GM21367 (cell line): ENCODE results near the gene MS4A6A.
"Not testable (repeated sequence)": the region's sequence is repeated elsewhere in the genome, so short reads cannot be mapped to it uniquely, and the experiment has no call there.

Experiments used
- ATAC-seq: cut with Tn5 transposase; IDR thresholded peaks from one replicate; pipeline ENCODE4 v1.9.1; 2021; ENCODE audit not compliant: unreplicated experiment

Gene MS4A6A

GRCh38 chr11:60184824-60185511 is 2.1 kb upstream of the MS4A6A start:
- no peak for ATAC-seq

DNA sequence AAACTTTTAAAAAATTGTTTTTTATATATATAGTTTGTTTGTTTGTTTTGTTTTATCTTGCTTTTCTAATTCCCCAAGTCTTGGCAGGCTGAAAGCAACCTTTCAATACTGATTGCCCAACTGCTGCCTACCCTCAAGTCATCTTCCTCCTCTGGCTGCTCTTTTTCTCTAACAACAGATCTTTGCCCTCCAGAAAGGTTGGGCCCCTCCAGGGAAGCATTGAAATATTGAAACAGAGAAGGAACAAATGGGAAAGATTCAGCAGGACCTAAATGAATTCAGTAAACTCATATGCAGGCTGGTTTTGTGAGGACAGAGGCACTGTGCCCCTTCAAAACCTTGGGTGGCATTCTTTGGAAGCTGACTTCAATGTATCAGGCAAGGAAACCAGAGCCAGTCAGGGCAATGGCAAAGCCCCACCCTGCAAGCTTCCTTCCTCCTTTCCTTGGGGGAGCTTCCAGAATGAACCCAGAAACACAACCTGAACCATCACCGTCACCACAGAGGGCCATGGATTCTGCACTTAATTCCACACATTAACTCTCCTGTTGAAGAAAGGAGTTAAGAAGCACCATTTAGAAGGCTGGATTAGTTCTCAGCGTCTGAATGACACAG is 815 bp upstream of the MS4A6A start:
- ATAC-seq, result no peak

- ATAC-seq, result peak; percentile 50
Observed at GRCh38 chr11:60175860-60176275, 7.0 kb downstream of the MS4A6A start.

DNA sequence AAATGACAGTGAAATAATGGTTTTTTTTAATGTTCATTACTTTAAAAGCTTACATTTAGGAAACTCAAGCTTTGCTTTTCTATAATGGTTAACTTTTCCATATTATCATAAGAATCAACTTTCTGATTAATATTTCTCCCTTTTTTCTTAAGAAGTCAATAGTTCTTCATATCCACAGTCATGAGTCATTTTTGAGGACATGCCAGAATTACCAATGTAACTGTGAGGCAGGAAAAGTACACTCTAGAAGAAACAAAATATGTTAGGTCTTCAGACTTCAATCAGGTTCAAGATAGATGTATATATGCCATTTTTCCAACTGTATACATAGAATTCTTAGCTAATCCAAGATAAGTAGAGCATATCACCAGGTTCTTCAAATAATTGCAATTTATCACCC is 10.9 kb downstream of the MS4A6A start:
- no peak for ATAC-seq

- no peak for ATAC-seq
Observed at GRCh38 chr11:60170566-60170965, 12.3 kb downstream of the MS4A6A start.

- no peak for ATAC-seq
Observed at GRCh38 chr11:60169264-60169915, 13.5 kb downstream of the MS4A6A start.

DNA sequence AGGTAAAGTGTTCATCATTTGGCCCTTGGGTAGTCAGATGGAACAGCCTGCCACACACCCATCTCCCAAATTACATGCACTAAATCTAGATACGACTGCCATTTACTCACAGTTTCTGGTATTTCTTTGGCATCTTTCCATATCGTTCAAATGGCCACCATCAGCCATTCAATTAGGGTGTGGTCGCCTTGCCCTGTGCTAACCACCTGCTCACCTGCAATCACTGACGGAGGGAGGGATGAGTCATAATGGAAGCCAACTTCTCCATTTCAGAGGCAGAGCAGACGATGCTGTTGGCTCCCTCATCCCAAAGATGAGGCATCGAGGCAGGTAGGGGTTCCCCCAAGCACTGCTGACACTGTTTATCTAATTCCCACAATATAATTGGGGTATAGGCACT is 14.6 kb downstream of the MS4A6A start:
- no peak for ATAC-seq

DNA sequence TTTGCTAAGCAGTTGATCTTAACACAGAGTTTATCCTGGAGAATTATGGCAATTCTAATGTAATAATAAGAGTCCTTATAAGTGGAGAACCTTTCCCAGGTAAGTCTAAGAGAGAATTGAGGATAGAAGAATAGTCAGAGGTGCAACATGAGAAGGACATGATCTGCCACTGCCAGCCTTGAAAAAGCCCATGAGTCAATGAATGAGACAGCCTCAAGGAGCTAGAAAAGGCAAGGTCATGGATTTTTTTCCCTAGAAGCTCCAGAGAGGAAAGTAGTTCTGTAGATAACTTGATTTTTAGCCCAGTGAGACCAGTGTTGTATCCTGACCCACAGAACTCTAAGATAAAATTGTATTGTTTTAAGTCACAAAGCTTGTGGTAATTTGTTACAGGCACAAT is 16.9 kb downstream of the MS4A6A start:
- ATAC-seq, result no peak

DNA sequence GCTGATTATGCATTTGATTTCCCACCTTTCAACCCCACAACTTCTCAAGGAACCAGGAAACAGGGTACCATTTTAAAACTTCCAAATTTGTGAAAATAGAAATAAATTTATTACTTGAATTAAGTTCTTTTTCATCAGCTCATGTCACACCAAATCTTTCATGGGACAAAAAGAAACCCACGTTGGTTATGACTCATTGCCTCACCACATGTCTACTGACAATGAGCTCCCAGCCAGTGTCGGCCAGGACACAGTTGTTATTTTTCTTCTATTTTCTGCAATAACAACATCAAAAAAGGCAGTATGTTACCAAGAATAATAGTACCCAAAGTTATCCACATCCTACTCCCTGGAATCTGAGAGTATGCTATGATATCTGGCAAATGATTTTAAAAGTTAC is 17.3 kb downstream of the MS4A6A start:
- ATAC-seq, result no peak

DNA sequence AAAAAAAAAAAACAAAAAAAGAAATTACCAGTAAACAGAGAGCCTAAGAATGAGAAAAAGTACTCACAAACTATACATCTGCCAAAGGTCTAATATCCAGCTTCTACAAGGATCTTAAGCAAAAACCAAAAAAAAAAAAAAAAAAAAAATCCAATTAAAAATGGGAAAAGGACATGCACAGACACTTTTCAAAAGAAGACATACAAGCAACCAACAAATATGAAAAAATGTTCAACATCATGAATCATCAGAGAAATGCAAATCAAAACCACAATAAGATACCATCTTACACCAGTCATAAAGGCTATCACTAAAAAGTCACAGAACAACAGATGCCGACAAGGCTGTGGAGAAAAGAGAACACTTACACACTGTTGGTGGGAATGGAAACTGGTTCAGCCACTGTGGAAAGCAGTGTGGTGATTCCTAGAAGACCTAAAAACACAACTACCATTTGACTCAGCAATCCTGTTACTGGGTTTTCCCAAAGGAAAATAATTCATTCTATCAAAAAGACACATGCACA is 18.3 kb downstream of the MS4A6A start:
- no peak for ATAC-seq

- no peak for ATAC-seq
Observed at GRCh38 chr11:60161766-60162165, 21.1 kb downstream of the MS4A6A start.

DNA sequence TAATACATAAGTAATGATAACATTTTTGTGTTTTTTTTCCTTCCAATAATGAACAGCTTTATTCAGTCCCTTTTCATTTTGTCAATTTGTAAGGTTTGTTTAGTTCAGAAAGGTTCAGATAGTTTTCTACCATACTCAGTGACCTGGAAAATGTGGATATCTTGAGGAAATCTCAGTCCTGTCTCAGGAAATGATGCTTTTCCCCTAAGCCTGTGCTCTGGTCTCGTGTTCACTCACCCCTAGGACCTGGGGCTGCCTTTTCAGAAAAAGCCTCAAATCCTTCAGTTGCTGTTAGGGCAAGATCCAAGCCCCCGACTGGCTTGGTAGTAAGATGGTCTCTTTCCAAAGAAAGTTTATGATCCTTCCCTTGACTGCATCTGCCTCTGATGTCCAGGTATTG is 21.8 kb downstream of the MS4A6A start:
- no peak for ATAC-seq

DNA sequence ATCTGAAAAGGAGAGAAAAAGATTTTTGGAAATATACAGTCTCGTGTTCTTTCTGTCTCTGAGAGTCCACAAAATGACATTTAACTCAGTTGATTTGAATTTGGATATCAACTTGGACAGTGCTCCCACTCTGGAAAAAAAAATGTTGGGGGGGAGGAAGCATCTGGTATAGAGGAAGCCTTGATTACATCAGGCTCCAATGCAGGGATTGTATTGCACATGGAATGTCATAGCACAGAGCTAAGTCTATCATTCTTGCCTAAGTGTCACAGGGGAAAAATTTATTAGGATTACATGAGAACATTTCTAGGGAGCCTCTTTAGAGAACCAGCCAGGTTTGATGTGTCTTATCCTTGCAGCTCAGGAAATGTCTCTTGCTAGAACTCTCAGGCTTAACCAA is 23.0 kb downstream of the MS4A6A start:
- ATAC-seq, result no peak

DNA sequence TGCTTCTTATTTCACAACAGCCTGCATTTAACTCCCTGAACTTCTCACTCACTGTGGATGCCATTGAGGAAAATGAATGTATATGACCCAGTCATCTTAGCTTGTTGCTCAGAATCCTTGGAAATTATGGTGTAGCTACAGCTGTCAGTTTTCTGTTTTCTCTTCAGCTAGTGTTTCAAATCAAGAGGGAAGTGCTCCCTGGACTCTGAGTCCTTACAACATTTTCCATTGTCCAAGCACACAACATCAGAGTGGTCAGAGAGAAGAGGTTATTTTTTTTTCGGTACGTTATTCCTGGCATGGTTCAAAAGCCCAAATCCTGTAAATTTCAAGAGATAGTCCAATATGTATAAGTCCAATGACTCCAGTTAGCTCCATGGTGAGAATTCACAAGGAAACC is 23.6 kb downstream of the MS4A6A start:
- ATAC-seq, result no peak

DNA sequence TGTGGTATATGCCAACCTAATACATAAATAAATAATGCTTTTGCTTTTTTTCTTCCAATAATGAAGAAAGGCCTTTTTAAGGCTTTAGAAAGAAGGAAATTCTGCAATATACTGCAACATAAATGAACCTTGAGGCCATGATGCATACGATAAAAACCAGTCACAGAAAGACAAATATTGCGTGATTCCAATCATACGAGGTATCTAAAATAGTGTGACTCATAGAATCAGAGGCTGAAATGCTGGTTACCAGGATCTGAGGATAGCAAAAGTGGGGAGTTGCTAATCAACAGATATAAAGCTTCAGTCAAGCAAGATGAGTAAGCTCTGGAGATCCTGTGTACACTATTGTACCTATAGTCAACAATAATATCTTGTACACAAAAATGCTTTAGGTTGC is 24.2 kb downstream of the MS4A6A start:
- no peak for ATAC-seq

DNA sequence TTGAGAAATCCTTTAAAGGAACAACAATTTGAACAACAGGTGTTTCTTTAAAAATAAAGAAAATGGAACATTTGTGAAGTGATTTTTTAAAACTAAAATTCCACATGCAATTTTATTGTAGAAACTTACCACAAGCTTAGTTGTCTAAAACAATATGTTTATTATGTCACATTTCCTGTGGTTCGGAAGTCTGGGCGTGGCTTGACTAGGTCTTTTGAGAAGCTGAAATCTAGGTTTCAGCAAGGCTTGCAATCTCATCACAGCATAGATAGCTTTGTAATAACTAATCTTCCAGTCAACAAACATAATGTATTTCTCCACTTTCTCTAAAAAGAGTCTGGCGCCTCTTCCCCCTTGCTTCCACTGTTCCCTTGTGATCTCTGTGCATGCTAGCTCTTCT is 27.0 kb downstream of the MS4A6A start:
- no peak for ATAC-seq

GRCh38 chr11:60152727-60153126 is 30.2 kb downstream of the MS4A6A start:
- not testable (repeated sequence) for ATAC-seq

- ATAC-seq, result no peak
Observed at GRCh38 chr11:60150279-60150678, 32.6 kb downstream of the MS4A6A start.

DNA sequence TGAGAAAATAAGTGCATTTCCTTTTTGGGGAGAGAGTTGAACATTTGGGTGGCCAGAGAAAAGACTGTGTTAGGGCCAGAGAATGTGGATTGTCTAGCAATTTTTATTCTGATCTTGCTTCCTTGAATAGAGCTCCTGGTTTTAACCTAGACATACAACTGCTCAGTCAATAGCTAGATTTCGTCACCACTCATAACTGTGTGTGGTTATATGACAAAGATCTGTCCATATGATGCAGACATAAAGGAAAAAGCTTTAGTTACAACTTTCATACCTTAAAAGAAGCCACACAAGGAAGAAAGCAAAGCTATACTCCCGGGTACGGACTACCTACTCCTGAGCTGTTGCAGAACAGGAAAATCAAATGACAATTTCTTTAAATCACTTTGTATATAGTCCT is 37.2 kb downstream of the MS4A6A start:
- no peak for ATAC-seq

GRCh38 chr11:60143768-60144167 is 39.1 kb downstream of the MS4A6A start:
- no peak for ATAC-seq

DNA sequence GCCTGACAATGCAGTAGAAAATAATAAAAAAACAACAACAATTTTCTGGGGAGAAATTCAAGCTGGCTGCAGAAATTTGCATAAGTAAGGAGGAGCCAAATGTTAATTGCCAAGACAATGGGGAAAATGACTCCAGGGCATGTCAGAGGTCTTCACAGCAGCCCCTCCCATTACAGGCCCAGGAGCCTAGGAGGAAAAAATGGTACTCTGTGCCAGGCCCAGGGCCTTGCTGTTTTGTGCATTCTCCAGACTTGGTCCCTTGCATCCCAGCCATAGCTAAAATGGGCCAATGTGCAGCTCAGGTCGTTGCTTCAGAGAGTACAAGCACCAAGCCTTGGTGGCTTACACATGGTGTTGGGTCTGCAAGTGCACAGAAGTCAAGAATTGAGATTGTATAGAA is 49.0 kb downstream of the MS4A6A start:
- ATAC-seq, result no peak

DNA sequence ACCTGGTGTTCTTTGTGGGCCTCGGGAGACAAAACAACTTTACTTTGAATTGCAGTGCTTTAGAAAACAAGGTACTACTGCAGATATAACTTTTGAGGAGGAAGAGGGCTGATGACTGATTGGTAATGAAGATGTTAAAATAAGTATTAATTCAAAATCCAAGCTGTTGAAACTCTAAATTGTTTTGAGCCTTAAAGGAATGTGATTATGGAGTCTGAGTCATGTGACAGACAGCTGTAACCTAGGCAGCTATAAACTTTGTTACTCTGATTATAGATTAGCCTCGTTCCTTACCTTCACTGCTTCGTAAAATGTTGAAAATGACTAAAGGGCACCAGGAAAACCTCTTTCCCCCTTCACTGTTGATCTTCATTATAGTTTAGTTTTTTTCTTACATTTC is 51.0 kb downstream of the MS4A6A start:
- ATAC-seq, result no peak
